ENCODE results near the gene PHLDA1.

Gene PHLDA1

GRCh38 chr12:76014007-76014406 is 17.6 kb downstream of the PHLDA1 start:
- Histone ChIP-seq H2AFZ (ENCODE audit: low read length) (no peak overlapping the region), H3K9me3 (ENCODE audit: low read length) (no peaks in the 10 kb centered on the region), H3F3A (ENCODE audit: insufficient read depth, low read length) (no peaks in the 10 kb centered on the region), H3K4me2 (ENCODE audit: low read length) (no peak overlapping the region), H3K4me1 (ENCODE audit: insufficient read depth, low read length, severe bottlenecking) (no peaks in the 10 kb centered on the region), H4K20me1 (ENCODE audit: insufficient read depth, low read length) (no peaks in the 10 kb centered on the region), H3K9me2 (ENCODE audit: low read depth, low read length) (no peaks in the 10 kb centered on the region), H3K36me3 (ENCODE audit: insufficient read depth, low read length) (no peaks in the 10 kb centered on the region), H3K27me3 (ENCODE audit: insufficient read depth, low read length) (no peaks in the 10 kb centered on the region), H3K79me2 (ENCODE audit: insufficient read depth, low read length) (no peaks in the 10 kb centered on the region), H3K9ac (ENCODE audit: low read length) (no peak overlapping the region), H3K4me3 (ENCODE audit: low read depth, low read length, poor library complexity, severe bottlenecking) (no peak overlapping the region), H3K27ac (ENCODE audit: low read depth, low read length, poor library complexity, severe bottlenecking) (no peak overlapping the region)
- no peak for TF ChIP-seq EZH2 (IDR thresholded peaks at IDR 0.05; ENCODE audit: borderline replicate concordance, low read length)
- TF ChIP-seq CTCF (IDR thresholded peaks at IDR 0.05; ENCODE audit: low read length): no peak

- Histone ChIP-seq H3K27me3 (ENCODE audit: insufficient read depth, low read length) (no peaks in the 10 kb centered on the region), H3K9me3 (ENCODE audit: low read length) (no peaks in the 10 kb centered on the region), H4K20me1 (ENCODE audit: insufficient read depth, low read length) (no peaks in the 10 kb centered on the region), H3K27ac (ENCODE audit: low read depth, low read length, poor library complexity, severe bottlenecking) (no peak overlapping the region), H3F3A (ENCODE audit: insufficient read depth, low read length) (no peaks in the 10 kb centered on the region), H3K9me2 (ENCODE audit: low read depth, low read length) (no peaks in the 10 kb centered on the region), H3K4me1 (ENCODE audit: insufficient read depth, low read length, severe bottlenecking) (no peaks in the 10 kb centered on the region), H2AFZ (ENCODE audit: low read length) (no peak overlapping the region), H3K79me2 (ENCODE audit: insufficient read depth, low read length) (no peaks in the 10 kb centered on the region), H3K4me2 (ENCODE audit: low read length) (no peak overlapping the region), H3K9ac (ENCODE audit: low read length) (no peak overlapping the region), H3K36me3 (ENCODE audit: insufficient read depth, low read length) (no peaks in the 10 kb centered on the region), H3K4me3 (ENCODE audit: low read depth, low read length, poor library complexity, severe bottlenecking) (no peak overlapping the region)
- TF ChIP-seq CTCF (IDR thresholded peaks at IDR 0.05; ENCODE audit: low read length) (no peak), EZH2 (IDR thresholded peaks at IDR 0.05; ENCODE audit: borderline replicate concordance, low read length) (no peak)
Observed at GRCh38 chr12:76013603-76014002, 18.0 kb downstream of the PHLDA1 start.

GRCh38 chr12:76012644-76013043 is 18.9 kb downstream of the PHLDA1 start:
- no peak for TF ChIP-seq CTCF (IDR thresholded peaks at IDR 0.05; ENCODE audit: low read length)
- TF ChIP-seq EZH2 (IDR thresholded peaks at IDR 0.05; ENCODE audit: borderline replicate concordance, low read length): no peak

More at GRCh38 chr12:76012644-76013043, 18.9 kb downstream of the PHLDA1 start:
- Histone ChIP-seq H3K36me3 (ENCODE audit: insufficient read depth, low read length) (no peaks in the 10 kb centered on the region), H3K79me2 (ENCODE audit: insufficient read depth, low read length) (no peaks in the 10 kb centered on the region), H4K20me1 (ENCODE audit: insufficient read depth, low read length) (no peaks in the 10 kb centered on the region), H3K9me3 (ENCODE audit: low read length) (no peaks in the 10 kb centered on the region), H3K27me3 (ENCODE audit: insufficient read depth, low read length) (no peaks in the 10 kb centered on the region), H3K27ac (ENCODE audit: low read depth, low read length, poor library complexity, severe bottlenecking) (no peak overlapping the region), H3F3A (ENCODE audit: insufficient read depth, low read length) (no peaks in the 10 kb centered on the region), H3K9ac (ENCODE audit: low read length) (no peak overlapping the region), H3K4me1 (ENCODE audit: insufficient read depth, low read length, severe bottlenecking) (no peaks in the 10 kb centered on the region), H3K4me2 (ENCODE audit: low read length) (no peak overlapping the region), H3K9me2 (ENCODE audit: low read depth, low read length) (no peaks in the 10 kb centered on the region), H3K4me3 (ENCODE audit: low read depth, low read length, poor library complexity, severe bottlenecking) (no peak overlapping the region), H2AFZ (ENCODE audit: low read length) (no peak overlapping the region)

Data from OCI-LY1 (cell line).